GM19351 (cell line): ENCODE results near the gene CBFB.

Experiments
- ATAC-seq: cut with Tn5 transposase; IDR thresholded peaks from one replicate; pipeline ENCODE4 v1.9.1; 2021; ENCODE audit warnings: mild to moderate bottlenecking, moderate library complexity; ENCODE audit not compliant: unreplicated experiment

CBFB gene

DNA sequence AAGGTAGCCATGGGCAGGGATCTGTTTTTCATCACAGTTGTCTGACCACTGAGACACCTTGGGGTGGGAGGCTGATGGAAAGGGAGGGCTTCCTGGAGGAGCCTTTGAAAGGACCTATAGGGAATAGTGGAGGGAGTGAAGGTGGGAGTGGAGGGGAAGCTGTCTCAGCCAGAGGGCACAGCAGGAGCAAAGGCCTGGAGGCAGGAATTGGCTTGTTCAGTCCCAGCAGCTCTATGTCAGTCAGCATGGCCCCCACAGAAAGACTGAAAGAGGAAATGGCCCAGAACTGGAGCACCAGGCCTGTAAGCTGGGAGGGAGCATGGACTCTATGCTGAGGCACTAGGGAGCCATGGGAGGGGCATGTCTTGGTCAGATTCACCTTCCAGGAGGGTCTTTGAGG is 12.8 kb upstream of the CBFB start:
- no peak for ATAC-seq

DNA sequence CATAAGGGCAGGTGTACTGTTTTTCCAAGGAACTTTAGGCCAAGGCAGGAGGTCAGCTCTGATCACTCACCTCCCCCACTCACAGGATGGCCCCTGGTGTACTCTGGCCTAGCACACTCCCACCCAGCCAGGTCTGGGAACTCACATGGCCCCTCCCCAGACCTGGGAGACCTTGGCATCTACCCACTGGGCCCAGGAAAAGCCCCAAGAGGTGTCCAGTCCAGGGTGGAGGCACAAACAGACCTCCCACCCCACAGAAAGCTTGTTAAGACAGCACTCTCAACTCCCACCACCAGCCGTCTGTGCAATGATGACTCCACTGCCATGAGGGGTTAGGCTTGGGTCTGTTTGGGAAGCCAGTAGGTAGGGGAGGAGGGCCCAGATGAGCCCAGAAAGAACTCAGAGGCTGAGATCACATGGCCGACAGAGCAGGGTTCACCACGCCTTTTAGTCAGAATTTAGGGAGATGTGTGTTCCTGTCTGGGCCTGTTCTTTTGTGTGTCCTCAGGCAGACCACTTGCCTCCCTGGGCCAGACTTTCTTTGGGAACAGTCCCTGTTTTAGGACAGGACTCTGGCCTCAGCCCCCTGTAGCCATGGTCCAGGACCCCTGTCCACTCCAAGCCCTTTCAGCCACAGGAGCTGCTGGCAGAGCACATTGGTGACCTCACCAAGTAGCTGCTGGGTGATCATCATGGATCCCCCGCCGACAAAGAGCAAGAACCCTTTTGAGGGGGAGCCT is 12.1 kb upstream of the CBFB start:
- no peak for ATAC-seq

DNA sequence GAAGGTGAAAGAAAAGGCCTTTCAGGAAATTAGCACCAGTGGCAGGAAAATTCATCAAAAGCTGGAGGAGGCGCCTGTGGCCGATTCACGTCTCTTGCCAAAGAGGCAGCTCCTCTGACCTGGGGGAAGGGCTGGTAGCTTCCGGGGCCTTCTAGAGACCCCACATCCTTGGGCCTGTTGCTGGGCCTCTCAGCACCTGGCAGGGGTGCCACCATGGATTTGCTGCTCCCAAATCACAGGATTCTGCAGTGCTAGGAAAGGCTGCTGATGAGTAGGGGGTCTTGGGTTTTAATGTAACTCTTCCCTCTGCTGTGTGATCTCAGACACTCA is 11.6 kb upstream of the CBFB start:
- ATAC-seq = no peak

DNA sequence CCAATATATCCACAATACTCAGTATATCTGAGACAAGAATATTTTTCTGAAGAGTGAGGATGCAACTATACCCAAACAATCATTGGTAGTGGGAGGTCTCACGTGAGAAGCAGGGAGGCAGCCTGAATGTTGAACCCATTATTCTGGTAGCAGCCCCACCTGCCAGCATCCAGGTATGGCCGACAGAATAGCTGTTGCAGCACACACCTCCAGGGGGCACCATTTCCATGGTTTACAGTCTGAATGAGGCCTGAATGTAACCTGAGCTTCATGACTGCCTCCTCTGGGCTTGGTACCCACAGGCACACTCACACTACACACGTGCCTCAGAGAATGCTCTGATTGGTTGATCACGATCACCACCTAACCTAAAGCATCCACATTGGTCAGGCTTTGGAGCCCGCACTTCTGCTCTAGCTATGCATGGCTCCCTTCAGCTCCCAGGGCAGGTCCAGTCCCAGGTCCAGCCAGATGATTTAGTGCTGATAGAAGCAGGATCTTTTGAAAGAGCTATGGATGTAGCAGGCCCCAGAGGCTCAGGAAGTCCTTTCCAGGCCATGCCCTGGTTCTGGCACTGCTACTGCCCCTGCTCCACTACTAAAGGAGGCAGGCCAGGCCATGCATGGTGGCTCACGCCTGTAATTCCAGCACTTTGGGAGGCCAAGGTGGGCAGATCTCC is 11.0 kb upstream of the CBFB start:
- ATAC-seq = peak; percentile 95

DNA sequence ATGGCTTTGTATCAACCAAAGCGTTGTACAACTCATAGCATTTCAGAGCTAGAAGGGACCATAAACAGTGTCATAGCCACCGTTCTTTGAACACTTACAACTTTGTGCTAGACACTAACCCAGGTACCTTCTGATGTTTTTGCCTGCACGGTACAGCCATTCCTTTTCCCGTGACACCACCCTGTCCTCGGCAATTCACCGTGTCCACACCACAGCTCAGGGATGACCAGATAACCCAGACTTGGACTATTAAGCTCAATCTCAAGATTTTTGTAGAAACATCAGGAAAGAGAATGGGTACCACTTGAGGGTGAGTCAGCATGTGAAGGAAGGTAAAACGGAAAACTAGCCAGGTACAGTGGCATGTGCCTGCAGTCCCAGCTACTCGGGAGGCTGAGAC is 9.8 kb upstream of the CBFB start:
- ATAC-seq = no peak

DNA sequence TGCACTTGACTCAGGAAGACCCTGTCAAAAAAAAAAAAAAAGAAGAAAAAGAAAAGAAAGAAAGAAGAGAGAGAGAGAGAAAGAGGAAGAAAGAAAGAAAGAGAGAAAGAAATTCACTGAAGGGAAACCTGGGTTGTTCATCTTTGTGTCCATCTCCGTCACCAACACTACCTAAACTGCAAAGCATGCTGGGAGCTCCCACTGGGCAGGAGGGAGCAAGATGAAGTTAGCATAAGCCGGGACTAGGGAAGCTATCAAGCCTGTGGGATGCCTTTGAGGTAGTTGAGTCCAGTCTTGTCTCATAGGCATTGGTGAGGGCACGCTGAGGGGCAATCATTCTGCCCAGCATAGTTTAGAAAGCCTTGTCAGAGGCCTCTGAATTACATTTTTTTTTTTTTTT is 7.6 kb upstream of the CBFB start:
- no peak for ATAC-seq

DNA sequence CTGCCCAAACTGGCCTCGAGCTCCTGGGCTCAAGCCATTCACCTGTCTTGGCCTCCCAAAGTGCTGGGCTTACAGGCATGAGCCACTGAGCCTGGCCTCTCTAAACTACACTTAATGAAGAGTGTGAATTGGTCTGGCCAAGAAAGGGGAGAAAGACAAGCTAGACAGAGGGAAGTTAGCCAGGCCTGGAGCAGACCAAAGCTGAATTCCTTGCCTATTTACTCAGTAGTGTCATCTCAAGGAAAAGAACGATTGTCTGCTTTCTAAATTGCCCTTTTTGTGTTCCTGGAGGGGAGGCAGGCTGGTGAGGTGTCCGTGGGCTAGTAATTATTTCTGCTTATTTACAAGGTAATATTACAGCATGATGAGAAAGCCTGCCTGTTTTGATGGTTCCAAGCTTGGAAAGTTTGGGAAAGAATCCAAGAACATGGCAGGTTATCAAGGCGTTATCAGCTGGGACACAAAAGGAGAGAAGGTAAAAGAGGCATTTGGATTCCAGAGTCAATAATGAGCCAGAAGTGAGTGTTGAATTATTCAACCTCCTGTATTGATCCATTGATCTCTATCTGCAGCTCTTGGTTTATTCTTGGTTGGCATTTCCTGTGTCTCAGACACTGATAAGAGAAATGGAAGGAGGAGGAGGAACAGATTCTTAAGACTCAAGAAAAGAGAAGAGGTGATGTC is 6.3 kb upstream of the CBFB start:
- ATAC-seq = no peak

DNA sequence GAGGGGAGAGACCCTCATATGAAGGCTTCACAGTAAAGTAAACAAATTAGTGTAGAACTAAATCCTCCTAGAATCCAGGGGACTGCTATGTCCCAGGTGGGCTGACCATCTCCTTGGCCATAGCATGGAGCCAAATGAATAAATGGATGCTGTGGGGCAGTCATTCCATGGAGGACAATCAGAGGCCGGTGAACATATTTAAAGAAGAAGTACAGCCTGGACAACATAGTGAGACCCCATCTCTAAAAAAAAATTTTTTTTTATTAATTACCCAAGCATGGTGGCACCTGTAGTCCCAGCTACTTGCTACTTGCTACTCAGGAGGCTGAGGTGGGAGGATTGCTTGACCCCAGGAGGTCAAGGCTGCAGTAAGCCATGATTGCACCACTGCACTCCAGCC is 5.3 kb upstream of the CBFB start:
- ATAC-seq = no peak

DNA sequence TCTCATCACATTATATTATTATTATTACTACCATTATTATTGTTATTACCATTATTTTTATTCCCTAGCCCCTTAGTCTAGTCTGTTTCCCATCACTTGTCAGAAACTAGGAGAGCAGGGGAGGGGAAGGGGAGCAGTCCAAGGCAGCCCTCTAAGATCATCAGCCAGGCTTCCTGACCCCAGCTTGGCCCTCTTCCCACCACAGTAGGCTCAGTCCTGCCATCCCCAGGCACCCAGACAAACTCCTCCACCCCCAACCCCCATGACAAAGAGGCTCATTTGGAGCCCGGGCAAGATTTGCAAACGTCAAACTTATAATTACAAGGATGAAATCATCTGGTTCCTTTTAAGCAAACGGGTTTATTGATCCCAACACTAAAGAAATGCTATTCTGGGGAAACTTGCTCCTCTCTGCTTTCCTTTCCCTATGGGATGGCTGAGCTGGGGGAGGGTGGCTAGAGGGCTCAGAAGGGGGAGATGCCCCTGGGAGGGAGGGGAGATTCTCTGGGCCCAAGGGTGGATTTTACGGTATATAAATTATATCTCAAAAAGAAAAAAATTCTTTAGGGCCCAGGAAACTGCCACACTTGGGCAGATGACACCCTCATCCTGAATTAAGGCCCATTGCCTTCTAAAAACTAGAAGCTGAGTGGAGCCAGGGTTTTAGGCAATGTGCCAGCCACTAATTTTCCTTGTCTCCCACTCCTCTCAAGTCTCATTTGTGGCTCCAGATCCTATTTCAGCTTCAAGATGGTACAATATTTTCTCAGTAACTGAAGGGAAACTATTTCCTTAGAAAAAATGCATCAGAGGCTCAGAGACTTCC is 4.4 kb upstream of the CBFB start:
- ATAC-seq = no peak

DNA sequence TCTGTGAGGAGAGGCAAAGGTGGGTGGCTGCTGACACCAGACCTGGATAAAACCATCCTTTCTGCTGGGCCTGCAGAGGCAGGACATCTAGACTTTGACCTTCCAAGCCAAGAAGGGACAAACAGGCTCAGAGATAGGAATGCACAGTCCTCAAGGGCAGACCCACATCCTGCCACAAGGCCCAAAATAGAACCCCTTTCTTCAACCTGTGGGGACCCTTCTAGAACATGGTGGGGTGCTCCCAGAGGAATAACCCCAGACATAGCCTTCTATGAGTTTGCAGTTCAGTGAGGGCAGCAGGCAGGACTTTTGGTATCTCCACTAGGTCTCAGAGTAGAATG is 3.8 kb upstream of the CBFB start:
- ATAC-seq = no peak

DNA sequence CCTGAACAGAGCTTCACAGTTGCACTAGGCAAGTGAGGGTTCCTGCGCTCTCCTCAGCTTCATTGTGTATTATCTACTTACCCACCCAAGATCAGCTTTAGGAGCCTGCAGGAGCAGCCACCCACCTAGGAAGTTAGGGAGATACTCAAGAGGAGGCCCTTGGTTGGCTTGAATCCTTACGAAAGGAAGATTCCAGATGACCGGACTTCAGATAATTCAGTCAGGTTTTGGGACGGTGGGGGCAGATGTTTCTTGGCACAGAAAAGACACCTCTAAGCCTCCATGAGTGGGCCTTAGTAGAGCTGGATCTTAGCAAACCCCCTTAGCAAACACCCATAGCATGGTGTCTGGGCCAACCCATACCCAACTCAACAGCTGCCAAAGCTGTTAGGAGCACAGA is 2.4 kb upstream of the CBFB start:
- ATAC-seq = no peak

DNA sequence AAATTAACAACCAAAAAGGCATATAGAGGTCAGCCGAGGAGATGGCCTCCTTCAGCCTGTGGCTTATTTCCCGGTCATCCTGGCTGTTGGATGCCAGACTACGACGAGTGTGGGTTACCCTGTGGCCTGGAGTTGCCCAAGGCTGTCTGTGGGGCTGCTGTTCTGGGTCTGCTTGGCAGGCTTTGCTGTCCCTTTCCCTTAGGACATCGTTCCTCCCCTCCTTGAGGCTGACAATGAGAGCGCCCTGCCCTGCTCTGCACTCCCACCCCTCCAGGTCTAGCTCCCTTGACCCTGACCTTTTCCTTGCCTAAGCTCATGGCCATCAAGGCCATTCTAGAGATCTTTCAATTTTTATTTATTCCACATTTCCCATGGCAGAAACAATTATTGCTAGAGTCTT is 1.9 kb upstream of the CBFB start:
- no peak for ATAC-seq

DNA sequence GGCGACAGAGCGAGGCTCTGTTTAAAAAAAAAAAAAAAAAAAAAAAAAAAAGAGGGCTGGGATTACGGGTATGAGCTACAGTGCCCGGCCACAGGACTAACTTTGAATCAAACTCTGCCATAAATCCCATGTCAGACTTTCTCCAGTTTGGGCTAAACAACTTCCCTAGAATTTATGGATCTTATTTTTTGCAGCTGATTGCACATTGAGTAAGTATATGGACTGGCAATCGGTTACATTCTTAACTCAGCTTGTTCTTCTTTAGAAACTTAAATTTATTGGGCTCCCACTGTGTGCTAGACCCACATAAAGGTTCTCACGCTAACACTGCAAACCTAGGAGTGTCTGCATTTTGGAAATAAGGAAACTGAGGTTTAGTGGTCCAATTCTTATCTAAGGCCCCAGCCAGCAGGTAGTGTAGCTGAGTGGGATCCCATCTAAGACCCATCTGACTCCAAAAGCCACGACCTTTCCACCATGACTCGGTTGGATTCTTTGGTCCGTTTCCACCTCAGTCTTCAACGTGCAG is 718 bp upstream of the CBFB start:
- ATAC-seq = peak; percentile 0

DNA sequence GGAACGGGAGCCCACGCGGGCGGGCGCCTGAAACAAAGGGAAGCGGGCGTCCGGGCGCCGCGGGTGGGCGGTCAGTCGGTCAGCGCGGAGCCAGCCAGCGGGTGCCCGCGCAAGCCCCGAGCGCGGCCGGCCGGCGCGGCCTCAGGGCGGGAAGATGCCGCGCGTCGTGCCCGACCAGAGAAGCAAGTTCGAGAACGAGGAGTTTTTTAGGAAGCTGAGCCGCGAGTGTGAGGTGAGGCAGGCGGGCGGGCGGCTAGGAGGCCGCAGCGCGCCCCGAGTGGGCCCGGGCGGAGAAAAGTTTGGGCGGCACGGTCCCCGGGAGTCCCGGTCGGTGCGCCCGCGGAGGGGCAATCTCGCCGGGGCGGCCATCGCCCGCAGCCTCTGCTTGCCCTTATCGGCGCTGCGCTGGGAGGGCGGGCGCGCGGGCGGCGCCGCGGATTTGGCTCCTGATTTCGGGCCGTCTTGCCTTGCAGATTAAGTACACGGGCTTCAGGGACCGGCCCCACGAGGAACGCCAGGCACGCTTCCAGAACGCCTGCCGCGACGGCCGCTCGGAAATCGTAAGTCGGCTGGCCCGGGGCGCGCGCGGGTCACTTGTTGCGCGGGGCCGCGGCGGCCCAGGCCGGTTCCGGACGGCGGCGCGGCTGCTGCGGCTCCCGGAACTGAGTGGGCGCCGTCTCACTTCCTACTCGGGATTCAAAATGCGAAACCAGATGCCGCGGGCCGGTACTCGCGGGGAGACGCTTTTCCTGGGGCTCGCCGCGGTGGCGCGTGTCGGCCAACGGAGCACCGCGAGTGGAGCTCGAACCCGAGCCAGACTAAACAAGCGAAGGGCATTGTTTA is 526 bp downstream of the CBFB start:
- ATAC-seq = peak; percentile 44

DNA sequence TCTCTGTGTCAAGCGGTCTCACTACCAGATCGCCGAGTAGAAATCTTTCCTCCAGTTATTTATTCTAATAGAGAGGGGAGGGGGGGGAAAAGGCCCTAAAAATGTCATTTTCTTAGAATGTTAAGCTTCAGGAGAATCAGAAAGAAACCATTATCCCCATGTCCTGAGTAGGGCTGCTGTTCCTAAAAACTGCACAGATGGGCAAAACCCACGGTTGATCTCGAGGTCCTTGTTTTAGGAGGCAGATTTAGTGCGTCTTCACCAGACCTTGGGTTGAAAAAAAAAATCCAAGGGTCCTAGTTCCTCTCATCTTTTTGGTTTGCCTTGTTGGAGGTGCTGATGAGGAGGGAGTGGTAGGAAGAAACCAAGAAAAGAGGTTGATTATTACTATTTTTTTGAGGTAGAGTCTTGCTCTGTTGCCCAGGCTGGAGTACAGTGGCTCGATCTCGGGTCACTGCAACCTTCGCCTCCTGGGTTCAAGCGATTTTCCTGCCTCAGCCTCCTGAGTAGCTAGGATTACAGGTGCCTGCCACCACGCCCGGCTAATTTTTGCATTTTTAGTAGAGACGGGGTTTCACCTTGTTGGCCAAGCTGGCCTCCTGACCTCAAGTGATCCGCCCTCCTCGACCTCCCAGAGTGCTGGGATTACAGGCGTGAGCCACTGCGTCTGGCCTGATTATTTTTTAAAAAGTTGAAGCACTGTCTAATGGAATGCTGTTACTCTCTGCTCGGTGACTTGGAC is 1.4 kb downstream of the CBFB start:
- ATAC-seq = no peak

DNA sequence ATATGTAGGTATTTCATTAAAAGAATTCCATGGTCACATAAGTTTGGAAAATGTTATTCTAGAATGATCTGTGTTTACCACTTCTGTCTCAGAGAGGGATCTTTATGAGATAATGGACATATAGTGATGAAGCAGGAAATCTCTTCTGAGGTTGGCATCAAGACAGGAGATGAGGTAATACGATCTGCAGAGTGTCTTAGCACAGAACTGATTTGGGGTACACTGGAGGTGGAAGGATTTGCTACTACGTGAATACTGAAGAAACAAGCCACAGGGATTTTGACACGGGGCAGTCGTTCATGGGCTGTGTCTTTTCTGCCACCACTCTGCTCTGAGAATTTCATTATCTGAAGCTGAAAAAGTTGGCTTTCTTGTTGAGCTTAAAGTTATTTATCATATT is 5.5 kb downstream of the CBFB start:
- no peak for ATAC-seq

DNA sequence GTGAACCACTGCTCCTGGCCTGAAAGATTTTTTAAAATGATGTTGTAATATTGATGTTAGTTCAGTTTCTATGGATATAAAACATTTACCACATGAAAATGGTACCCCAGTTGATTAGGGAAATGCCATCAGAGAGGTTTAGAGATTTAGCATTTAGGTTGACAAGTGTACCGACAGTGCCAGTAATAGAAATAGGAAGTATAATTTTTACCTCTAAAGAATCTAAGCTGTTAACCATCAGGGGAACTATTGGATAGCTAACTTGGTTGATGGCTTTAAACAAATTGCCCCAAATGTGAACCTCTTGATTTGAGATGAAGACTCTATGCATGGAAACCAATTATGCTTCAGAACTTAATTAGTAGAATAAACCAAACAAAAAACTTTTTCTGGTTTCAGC is 6.4 kb downstream of the CBFB start:
- no peak for ATAC-seq

DNA sequence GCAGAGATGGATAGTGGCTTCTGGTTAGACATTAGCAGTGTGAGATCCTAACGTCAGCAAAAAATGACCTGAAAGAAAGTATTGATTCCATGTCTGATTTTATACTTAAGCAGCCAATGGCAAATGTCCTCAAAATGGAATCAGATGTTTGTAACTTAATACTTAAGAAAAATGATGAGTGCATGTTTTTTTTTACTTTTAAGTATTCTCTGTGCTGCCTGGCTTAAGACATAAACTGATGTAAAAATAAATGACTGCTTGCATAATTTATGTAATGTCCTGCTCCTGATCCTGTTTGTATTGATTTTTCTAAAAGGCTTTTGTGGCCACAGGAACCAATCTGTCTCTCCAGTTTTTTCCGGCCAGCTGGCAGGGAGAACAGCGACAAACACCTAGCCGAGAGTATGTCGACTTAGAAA is 7.4 kb downstream of the CBFB start:
- no peak for ATAC-seq

DNA sequence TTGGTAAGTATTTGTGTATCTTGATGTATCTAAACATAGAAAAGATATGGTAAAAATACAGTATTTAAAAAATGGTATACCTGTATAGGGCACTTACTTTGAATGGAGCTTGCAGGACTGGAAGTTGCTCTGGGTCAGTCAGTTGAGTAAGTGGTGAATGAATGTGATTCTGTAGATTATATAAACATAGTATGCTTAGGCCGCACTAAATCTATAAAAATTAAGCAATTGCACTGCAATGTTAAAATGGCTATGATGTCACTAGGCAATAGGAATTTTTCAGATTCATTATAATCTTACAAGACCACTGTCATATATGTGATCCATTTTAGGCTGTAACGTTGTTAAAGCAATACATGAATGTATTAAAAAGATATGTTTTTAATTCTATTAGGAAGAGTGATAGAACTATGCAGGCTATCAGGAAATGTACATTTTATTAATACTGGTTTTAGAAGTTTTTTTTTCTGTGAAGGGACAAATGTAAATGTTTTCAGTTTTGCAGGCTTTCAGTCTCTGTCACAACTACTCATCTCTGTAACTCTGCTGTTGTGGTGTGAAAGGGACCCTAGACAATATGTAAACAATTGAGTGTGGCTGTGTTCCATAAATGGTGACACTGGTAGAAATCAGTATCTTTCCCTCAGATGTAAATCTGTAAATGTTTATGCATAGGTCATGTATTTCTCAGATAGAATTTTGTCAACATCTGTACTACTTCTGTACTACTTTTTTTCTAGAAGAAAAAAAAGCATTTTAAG is 10.5 kb downstream of the CBFB start:
- peak; percentile 60 for ATAC-seq
